ENCODE data around the gene GUCY2F.

Gene GUCY2F

DNA sequence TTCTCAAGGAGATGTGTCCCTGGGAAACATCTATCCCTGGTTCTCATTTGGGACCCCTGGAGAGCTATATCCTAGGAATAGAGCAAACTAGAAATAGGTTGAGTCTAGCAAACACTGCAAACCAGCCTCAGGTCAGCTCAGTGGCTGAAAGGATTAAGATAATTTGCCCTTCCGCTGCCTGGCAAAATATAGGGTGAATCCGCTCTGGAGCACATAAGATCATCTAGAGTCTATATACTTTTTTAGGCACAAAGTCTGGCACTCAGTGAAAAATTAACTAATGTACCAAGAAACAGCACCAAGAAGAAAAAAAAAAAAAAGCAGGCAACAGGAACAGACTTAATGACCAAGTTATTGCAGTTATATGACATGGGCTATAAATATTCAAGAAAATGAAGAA is 7.3 kb upstream of the GUCY2F start:
- Histone ChIP-seq H3K4me3 (ENCODE audit: low read depth, low read length) (no peak overlapping the region), H3K27me3 (ENCODE audit: insufficient read depth, low read depth, severe bottlenecking) (peaks cover 40% of the 10 kb centered on the region), H3K9me3 (ENCODE audit: severe bottlenecking) (peaks cover 3% of the 10 kb centered on the region), H3K27ac (no peak overlapping the region), H3K36me3 (no peaks in the 10 kb centered on the region)
- DNase-seq, result no peak
- TF ChIP-seq CTCF (IDR thresholded peaks at IDR 0.05; ENCODE audit: low read depth, low read length), result no peak

DNA sequence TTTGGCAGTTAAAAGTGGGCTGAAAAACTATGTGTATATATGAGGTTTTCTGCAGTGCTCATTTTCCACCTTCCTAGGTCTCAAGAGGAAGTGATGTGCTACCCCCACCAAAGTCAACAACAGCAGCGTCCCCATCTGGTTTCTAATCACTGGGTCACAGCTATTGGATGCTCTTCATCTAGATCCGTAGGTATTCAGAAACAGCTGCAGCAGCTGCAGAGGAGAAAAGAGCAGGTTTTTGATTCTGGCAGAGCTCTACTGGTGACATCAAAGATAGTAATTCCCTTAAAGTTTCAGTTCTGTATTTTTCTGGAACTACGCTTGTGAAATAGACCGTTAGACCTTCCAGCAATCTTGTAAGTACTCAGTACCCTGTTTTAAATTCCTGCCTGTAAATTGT is 5.8 kb upstream of the GUCY2F start:
- Histone ChIP-seq H3K4me3 (ENCODE audit: low read depth, low read length) (no peak overlapping the region), H3K9me3 (ENCODE audit: severe bottlenecking) (peaks cover 3% of the 10 kb centered on the region), H3K27me3 (ENCODE audit: insufficient read depth, low read depth, severe bottlenecking) (peaks cover 36% of the 10 kb centered on the region), H3K27ac (no peak overlapping the region), H3K36me3 (no peaks in the 10 kb centered on the region)
- no peak for TF ChIP-seq CTCF (IDR thresholded peaks at IDR 0.05; ENCODE audit: low read depth, low read length)
- DNase-seq, result no peak

GRCh38 chrX:109485470-109486340 is 3.8 kb upstream of the GUCY2F start:
- peak; percentile 76 for TF ChIP-seq CTCF (IDR thresholded peaks at IDR 0.05; ENCODE audit: low read depth, low read length)
- Histone ChIP-seq H3K36me3 (no peaks in the 10 kb centered on the region), H3K27ac (no peak overlapping the region), H3K27me3 (ENCODE audit: insufficient read depth, low read depth, severe bottlenecking) (peaks cover 27% of the 10 kb centered on the region), H3K9me3 (ENCODE audit: severe bottlenecking) (peaks cover 3% of the 10 kb centered on the region), H3K4me3 (ENCODE audit: low read depth, low read length) (no peak overlapping the region)
- DNase-seq, result peak; percentile 47

- Histone ChIP-seq H3K27ac (no peak overlapping the region), H3K36me3 (no peaks in the 10 kb centered on the region), H3K27me3 (ENCODE audit: insufficient read depth, low read depth, severe bottlenecking) (peaks cover 34% of the 10 kb centered on the region), H3K9me3 (ENCODE audit: severe bottlenecking) (no peaks in the 10 kb centered on the region), H3K4me3 (ENCODE audit: low read depth, low read length) (no peak overlapping the region)
- no peak for TF ChIP-seq CTCF (IDR thresholded peaks at IDR 0.05; ENCODE audit: low read depth, low read length)
- DNase-seq, result no peak
Measured at GRCh38 chrX:109484886-109485285, 3.0 kb upstream of the GUCY2F start.

- Histone ChIP-seq H3K4me3 (ENCODE audit: low read depth, low read length) (no peak overlapping the region), H3K27me3 (ENCODE audit: insufficient read depth, low read depth, severe bottlenecking) (peaks cover 67% of the 10 kb centered on the region), H3K27ac (no peak overlapping the region), H3K36me3 (no peaks in the 10 kb centered on the region), H3K9me3 (ENCODE audit: severe bottlenecking) (no peaks in the 10 kb centered on the region)
- peak; percentile 36 for TF ChIP-seq CTCF (IDR thresholded peaks at IDR 0.05; ENCODE audit: low read depth, low read length)
- peak; percentile 26 for DNase-seq
Measured at GRCh38 chrX:109475174-109475891, 6.6 kb downstream of the GUCY2F start.

All from WERI-Rb-1 (cell line).